ENCODE data around the gene FGF12. TPM values are rescaled to one million over a fixed set of nuclear protein-coding genes. Genes with fewer than 3 reads are reported as not detected.

Gene FGF12
- total RNA-seq, 1 donor from 2014 or later, result 7.0 TPM

DNA sequence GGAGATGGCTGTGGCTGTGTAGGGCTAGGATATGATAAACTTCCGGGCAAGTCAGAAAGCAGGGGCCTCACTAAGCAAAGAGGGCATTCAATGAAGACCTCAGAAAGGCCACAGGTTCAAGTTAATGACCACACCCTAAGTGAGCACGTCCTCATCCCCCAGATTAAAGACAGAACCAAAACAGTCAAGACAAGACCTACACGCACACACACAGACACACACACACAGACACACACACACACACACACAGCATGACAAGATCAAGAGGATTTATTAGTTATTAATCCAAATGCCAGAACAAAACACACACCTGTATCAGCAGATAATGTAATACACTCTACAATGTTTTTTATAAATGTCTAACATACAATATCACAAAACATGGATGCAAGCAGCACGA is 546.2 kb downstream of the FGF12 start:
- H2AFZ ChIP-seq (replicated peaks), result no peak overlapping the region
- no peak overlapping the region for H3K4me3 Mint-ChIP-seq
- H3K79me2 ChIP-seq (ENCODE audit: low read depth), result no peaks in the 10 kb centered on the region
- no peak overlapping the region for H3K27ac ChIP-seq
- no peaks in the 10 kb centered on the region for H3K27me3 ChIP-seq
- H3K4me1 ChIP-seq, result no peaks in the 10 kb centered on the region
- no peaks in the 10 kb centered on the region for H3K27me3 Mint-ChIP-seq (ENCODE audit: insufficient read depth, low read depth)
- no peak for DNase-seq (ENCODE audit: low spot score)
- H3K36me3 ChIP-seq, result no peaks in the 10 kb centered on the region
- peaks cover 2% of the 10 kb centered on the region for H3K4me1 Mint-ChIP-seq
- H3K4me2 ChIP-seq, result no peak overlapping the region
- H4K20me1 ChIP-seq (ENCODE audit: low read depth), result no peaks in the 10 kb centered on the region
- H3K9ac ChIP-seq, result no peak overlapping the region
- peaks cover 6% of the 10 kb centered on the region for H3K36me3 Mint-ChIP-seq
- H3K27ac Mint-ChIP-seq, result no peak overlapping the region
- no peak for TF ChIP-seq EZH2phosphoT487 (IDR thresholded peaks at IDR 0.05)
- TF ChIP-seq CTCF (IDR thresholded peaks at IDR 0.05), result no peak
- no peak for TF ChIP-seq EZH2 (IDR thresholded peaks at IDR 0.05)
- H3K9me3 Mint-ChIP-seq, result no peaks in the 10 kb centered on the region
- H3K9me3 ChIP-seq (ENCODE audit: low read depth), result no peaks in the 10 kb centered on the region
- H3K4me3 ChIP-seq, result no peak overlapping the region
- no peaks in the 10 kb centered on the region for H3F3A ChIP-seq (ENCODE audit: low read depth)

GRCh38 chr3:192177383-192177782 is 550.0 kb downstream of the FGF12 start:
- Mint-ChIP-seq H3K27me3 (ENCODE audit: insufficient read depth, low read depth) (peaks cover 3% of the 10 kb centered on the region), H3K4me3 (no peak overlapping the region), H3K36me3 (peaks cover 10% of the 10 kb centered on the region), H3K27ac (no peak overlapping the region), H3K9me3 (peaks cover 7% of the 10 kb centered on the region), H3K4me1 (no peaks in the 10 kb centered on the region)
- H3K9me3 ChIP-seq (ENCODE audit: low read depth), result no peaks in the 10 kb centered on the region
- no peaks in the 10 kb centered on the region for H3K27me3 ChIP-seq
- H3K27ac ChIP-seq, result no peak overlapping the region
- DNase-seq (ENCODE audit: low spot score), result no peak
- no peaks in the 10 kb centered on the region for H3K36me3 ChIP-seq
- H3K79me2 ChIP-seq (ENCODE audit: low read depth), result no peaks in the 10 kb centered on the region
- no peak for TF ChIP-seq EZH2phosphoT487 (IDR thresholded peaks at IDR 0.05)
- no peak for TF ChIP-seq CTCF (IDR thresholded peaks at IDR 0.05)
- TF ChIP-seq EZH2 (IDR thresholded peaks at IDR 0.05), result no peak
- no peak overlapping the region for H3K9ac ChIP-seq
- H4K20me1 ChIP-seq (ENCODE audit: low read depth), result no peaks in the 10 kb centered on the region
- H3K4me2 ChIP-seq, result no peak overlapping the region
- no peaks in the 10 kb centered on the region for H3F3A ChIP-seq (ENCODE audit: low read depth)
- no peak overlapping the region for H3K4me3 ChIP-seq
- no peak overlapping the region for H2AFZ ChIP-seq (replicated peaks)
- no peaks in the 10 kb centered on the region for H3K4me1 ChIP-seq

GRCh38 chr3:192174283-192174682 is 553.1 kb downstream of the FGF12 start:
- Histone ChIP-seq H3K79me2 (ENCODE audit: low read depth) (no peaks in the 10 kb centered on the region), H3K27ac (no peak overlapping the region), H3K36me3 (no peaks in the 10 kb centered on the region), H3K9ac (no peak overlapping the region), H4K20me1 (ENCODE audit: low read depth) (no peaks in the 10 kb centered on the region), H3K4me1 (no peaks in the 10 kb centered on the region), H3K27me3 (no peaks in the 10 kb centered on the region), H3K4me3 (no peak overlapping the region), H3K4me2 (no peak overlapping the region), H3F3A (ENCODE audit: low read depth) (no peaks in the 10 kb centered on the region), H3K9me3 (ENCODE audit: low read depth) (no peaks in the 10 kb centered on the region), H2AFZ (replicated peaks) (no peak overlapping the region)
- DNase-seq (ENCODE audit: low spot score), result no peak
- H3K27me3 Mint-ChIP-seq (ENCODE audit: insufficient read depth, low read depth), result peaks cover 3% of the 10 kb centered on the region
- no peak overlapping the region for H3K4me3 Mint-ChIP-seq
- TF ChIP-seq CTCF (IDR thresholded peaks at IDR 0.05) (no peak), EZH2 (IDR thresholded peaks at IDR 0.05) (no peak), EZH2phosphoT487 (IDR thresholded peaks at IDR 0.05) (no peak)
- H3K9me3 Mint-ChIP-seq, result peaks cover 7% of the 10 kb centered on the region
- peaks cover 5% of the 10 kb centered on the region for H3K4me1 Mint-ChIP-seq
- H3K36me3 Mint-ChIP-seq, result peaks cover 11% of the 10 kb centered on the region
- H3K27ac Mint-ChIP-seq, result no peak overlapping the region
